Activated CD8-positive, alpha-beta memory T cell treated with anti-CD3 and anti-CD28 coated beads for 1 hour (primary cell): ENCODE data around the gene RIPK4.
"Not testable (repeated sequence)": the region's sequence is repeated elsewhere in the genome, so short reads cannot be mapped to it uniquely, and the experiment has no call there.

ENCODE experiments used
- DNase-seq, 2 donors: peaks; one replicate each; pipeline ENCODE4 v3.0.0-alpha.2; 2020; ENCODE audit warnings: low read depth in 1 of 2; ENCODE audit errors: extremely low read depth in 1 of 2

The RIPK4 gene

GRCh38 chr21:41741253-41742072, 25.4 kb downstream of the RIPK4 start:
- DNase-seq = no peak

- no peak for DNase-seq
These were observed 26.1 kb downstream of the RIPK4 start for GRCh38 chr21:41740604-41741252.

- no peak for DNase-seq
These were observed 26.9 kb downstream of the RIPK4 start for GRCh38 chr21:41739936-41740335.

GRCh38 chr21:41739011-41739410, 27.8 kb downstream of the RIPK4 start:
- DNase-seq = no peak

- no peak for DNase-seq
These were observed 29.1 kb downstream of the RIPK4 start for GRCh38 chr21:41737651-41738324.

GRCh38 chr21:41736423-41736822, 30.4 kb downstream of the RIPK4 start:
- no peak for DNase-seq

- no peak for DNase-seq
These were observed 32.7 kb downstream of the RIPK4 start for GRCh38 chr21:41733951-41734689.

GRCh38 chr21:41731081-41731480, 35.8 kb downstream of the RIPK4 start:
- no peak for DNase-seq

- no peak for DNase-seq
These were observed 36.5 kb downstream of the RIPK4 start for GRCh38 chr21:41730367-41730765.

GRCh38 chr21:41729701-41730366, 37.0 kb downstream of the RIPK4 start:
- no peak for DNase-seq

- DNase-seq = no peak
These were observed 38.8 kb downstream of the RIPK4 start for GRCh38 chr21:41727784-41728763.

GRCh38 chr21:41726970-41727783, 39.7 kb downstream of the RIPK4 start:
- DNase-seq = no peak

- DNase-seq = no peak
These were observed 40.3 kb downstream of the RIPK4 start for GRCh38 chr21:41726630-41726969.

- DNase-seq = no peak
These were observed 40.7 kb downstream of the RIPK4 start for GRCh38 chr21:41726058-41726558.

GRCh38 chr21:41725421-41726031, 41.3 kb downstream of the RIPK4 start:
- DNase-seq = no peak

- DNase-seq = not testable (repeated sequence)
These were observed 43.0 kb downstream of the RIPK4 start for GRCh38 chr21:41723835-41724234.

- DNase-seq = no peak
These were observed 44.5 kb downstream of the RIPK4 start for GRCh38 chr21:41722052-41723018.
